HCT116 (cell line): ENCODE data around the gene SLC31A1.

Source experiments
- CTCF ChIP-seq, 3 experiments: fragments of 200-600 bp in 1 of 3; sonication (generic) in 1 of 3; IDR thresholded peaks in 2 of 3; conservative IDR thresholded peaks in 1 of 3; 2 replicates each; pipeline ENCODE4 v1.5.1; 2012 to 2017; ENCODE audit warnings: low read depth in 2 of 3, low read length in 2 of 3, antibody characterized with exemption in 1 of 3, borderline replicate concordance in 1 of 3, control low read depth in 1 of 3, mild to moderate bottlenecking in 1 of 3, mixed read lengths in 1 of 3, mixed run types in 1 of 3, moderate library complexity in 1 of 3; ENCODE audit not compliant: insufficient read depth in 1 of 3
- EZH2 ChIP-seq: fragments of 200-600 bp; sonication (generic); IDR thresholded peaks from 2 replicates; pipeline ENCODE4 v1.6.1; 2017; ENCODE audit warnings: antibody characterized with exemption, mixed run types
- EZH2phosphoT487 ChIP-seq: fragments of 200-600 bp; IDR thresholded peaks from 2 replicates; pipeline ENCODE4 v1.6.1; 2018; ENCODE audit warnings: antibody characterized with exemption, borderline replicate concordance
- POLR2A ChIP-seq: IDR thresholded peaks from 2 replicates; pipeline ENCODE4 v1.7.0; 2011; ENCODE audit warnings: borderline replicate concordance; ENCODE audit not compliant: insufficient read depth, insufficient read length; ENCODE audit errors: extremely low read depth
- POLR2AphosphoS5 ChIP-seq: IDR thresholded peaks from 2 replicates; pipeline ENCODE4 v1.6.1; 2011; ENCODE audit warnings: mild to moderate bottlenecking, low read depth, low read length, moderate library complexity
- RAD21 ChIP-seq: IDR thresholded peaks from 2 replicates; pipeline ENCODE4 v1.6.1; 2012; ENCODE audit warnings: low read depth, mild to moderate bottlenecking
- TCF7L2 ChIP-seq: IDR thresholded peaks from 2 replicates; pipeline ENCODE4 v1.7.0; 2011; ENCODE audit warnings: borderline replicate concordance, inconsistent platforms; ENCODE audit not compliant: insufficient read depth, insufficient read length; ENCODE audit errors: extremely low read depth
- YY1 ChIP-seq: IDR thresholded peaks from 2 replicates; pipeline ENCODE4 v1.6.1; 2011; ENCODE audit warnings: low read length, low read depth, moderate library complexity, mild to moderate bottlenecking; ENCODE audit not compliant: insufficient replicate concordance; ENCODE audit errors: extremely low read depth
- ZFX ChIP-seq: fragments of 450-650 bp; IDR thresholded peaks from 2 replicates; pipeline ENCODE4 v1.6.1; 2017

- no peak for TF ChIP-seq POLR2A
- TF ChIP-seq TCF7L2: no peak
- TF ChIP-seq YY1: no peak
- TF ChIP-seq EZH2: no peak
- no peak for TF ChIP-seq CTCF (IDR thresholded peaks at IDR 0.05 in 2 of 3, conservative IDR thresholded peaks at IDR 0.05 in 1 of 3; ENCODE audit: borderline replicate concordance in 1 of 3, insufficient read depth in 1 of 3, low read depth in 2 of 3, low read length in 2 of 3)
- no peak for TF ChIP-seq EZH2phosphoT487
- no peak for TF ChIP-seq POLR2AphosphoS5
- no peak for TF ChIP-seq RAD21
- TF ChIP-seq ZFX: no peak
Observed at GRCh38 chr9:113238859-113239232, 17.5 kb downstream of the SLC31A1 start.
